ENCODE measurements around the gene GRIN2A. TPM values are rescaled to one million over a fixed set of nuclear protein-coding genes. Genes with fewer than 3 reads are reported as not detected.

The GRIN2A gene
- total and polyA plus RNA-seq, 2 of the 8 experiments (the other 6 are each of a cell fraction or from before 2014, with no cell fraction given), result 0.18 to 1.8 TPM

GRCh38 chr16:10103700-10104099 is 78.5 kb downstream of the GRIN2A start:
- no peak overlapping the region for H3K14ac ChIP-seq (ENCODE audit: insufficient read length)
- no peak overlapping the region for H2BK5ac ChIP-seq (ENCODE audit: low read depth, low read length)
- no peak overlapping the region for H2AK5ac ChIP-seq (ENCODE audit: low read depth, low read length)
- no peak overlapping the region for H3K27ac ChIP-seq (ENCODE audit: low read depth, low read length)
- H3K4me2 ChIP-seq (ENCODE audit: insufficient read depth in 1 of 2, low read depth in 2 of 2, low read length in 2 of 2), result no peak overlapping the region
- DNase-seq (ENCODE audit: low read depth in 1 of 2, low spot score in 2 of 2), result no peak
- no peak overlapping the region for H2BK12ac ChIP-seq (ENCODE audit: low read depth, low read length)
- H3K9ac ChIP-seq (replicated peaks in 1 of 4; ENCODE audit: extremely low read depth in 1 of 4, low read depth in 3 of 4, low read length in 3 of 4), result no peak overlapping the region
- H2AFZ ChIP-seq (ENCODE audit: low read length), result no peak overlapping the region
- H4K20me1 ChIP-seq (replicated peaks in 1 of 2; ENCODE audit: control insufficient read depth in 1 of 2, insufficient read depth in 2 of 2, low read length in 2 of 2), result no peaks in the 10 kb centered on the region
- H3K23me2 ChIP-seq (ENCODE audit: low read depth, low read length), result no peaks in the 10 kb centered on the region
- no peak overlapping the region for H3K56ac ChIP-seq (replicated peaks; ENCODE audit: insufficient read length, low read depth, low read length)
- H3K4ac ChIP-seq (replicated peaks; ENCODE audit: insufficient read length, low read depth, low read length), result no peak overlapping the region
- no peak overlapping the region for H4K5ac ChIP-seq (ENCODE audit: insufficient read length, low read depth, low read length)
- H3K27me3 ChIP-seq (replicated peaks in 1 of 4; ENCODE audit: control insufficient read depth in 3 of 4, extremely low read depth in 1 of 4, insufficient read depth in 3 of 4, low read length in 3 of 4), result peaks cover 0 to 1% (median 0%) of the 10 kb centered on the region in 4 experiments; a peak in 1 of 7 replicates
- 89% methylated on average over 1 of the region's 1 CpG; no CpG with 5 or more reads in 1 of the 2 experiments for WGBS, 2 experiments (ENCODE audit: extremely low coverage in 1 of 2, insufficient coverage in 1 of 2, insufficient read length in 1 of 2, insufficient replicate concordance in 2 of 2, low coverage in 1 of 2, low lambda C conversion rate in 2 of 2, missing lambda C conversion rate in 1 of 2)
- no peaks in the 10 kb centered on the region for H3K79me1 ChIP-seq (ENCODE audit: low read depth, low read length)
- no peak overlapping the region for H3K23ac ChIP-seq (ENCODE audit: insufficient read length)
- H3K4me1 ChIP-seq (replicated peaks in 1 of 4; ENCODE audit: control insufficient read depth in 3 of 4, insufficient read depth in 4 of 4, low read length in 3 of 4), result no peaks in the 10 kb centered on the region
- no peak overlapping the region for H2BK120ac ChIP-seq (replicated peaks; ENCODE audit: low read depth, low read length)
- H4K8ac ChIP-seq (ENCODE audit: extremely low read depth, insufficient read depth, low read length), result no peak overlapping the region
- no peak overlapping the region for H4K91ac ChIP-seq (replicated peaks; ENCODE audit: insufficient read length, low read length)
- H3K4me3 ChIP-seq (ENCODE audit: extremely low read depth in 1 of 4, insufficient read depth in 2 of 4, low read depth in 3 of 4, low read length in 4 of 4), result no peak overlapping the region
- H3K79me2 ChIP-seq (ENCODE audit: control insufficient read depth in 1 of 2, insufficient read depth in 2 of 2, low read length in 2 of 2), result no peaks in the 10 kb centered on the region
- no peak for FAIRE-seq
- ChIA-PET CTCF (ENCODE audit: partially characterized antibody) (no interaction called here), POLR2A (ENCODE audit: partially characterized antibody) (no interaction called here)
- peaks cover 0 to 10% of the 10 kb centered on the region in 2 experiments; a peak in 1 of 4 replicates for H3K9me3 ChIP-seq (ENCODE audit: insufficient read depth in 2 of 2, low read depth in 1 of 2, low read length in 1 of 2)
- no peaks in the 10 kb centered on the region for H3K36me3 ChIP-seq (ENCODE audit: control insufficient read depth in 2 of 4, insufficient read depth in 4 of 4, low read length in 3 of 4)
- no peak overlapping the region for H2BK20ac ChIP-seq (ENCODE audit: low read length)
- H2BK15ac ChIP-seq (ENCODE audit: low read length), result no peak overlapping the region
- H3K18ac ChIP-seq (ENCODE audit: extremely low read depth, low read length), result no peak overlapping the region
- no peak for TF ChIP-seq CEBPB (IDR thresholded peaks at IDR 0.05; ENCODE audit: low read depth, low read length)
- TF ChIP-seq SRF (IDR thresholded peaks at IDR 0.05; ENCODE audit: low read depth, low read length), result no peak
- no peak for TF ChIP-seq JUN (IDR thresholded peaks at IDR 0.05; ENCODE audit: low read depth, low read length)
- no peak for TF ChIP-seq YY1 (IDR thresholded peaks at IDR 0.05; ENCODE audit: low read depth, low read length)
- TF ChIP-seq BCL11A (IDR thresholded peaks at IDR 0.05; ENCODE audit: low read depth in 2 of 2, low read length in 2 of 2), result no peak
- no peak for TF ChIP-seq SAP30 (IDR thresholded peaks at IDR 0.05; ENCODE audit: insufficient read depth, insufficient replicate concordance, low read length)
- no peak for TF ChIP-seq SIX5 (IDR thresholded peaks at IDR 0.05; ENCODE audit: low read depth, low read length)
- no peak for TF ChIP-seq SP4 (IDR thresholded peaks at IDR 0.05; ENCODE audit: low read length)
- no peak for TF ChIP-seq KDM4A (IDR thresholded peaks at IDR 0.05; ENCODE audit: low read depth, low read length, severe bottlenecking)
- no peak for TF ChIP-seq GTF2F1 (IDR thresholded peaks at IDR 0.05; ENCODE audit: borderline replicate concordance, low read depth, low read length)
- no peak for TF ChIP-seq ATF2 (IDR thresholded peaks at IDR 0.05; ENCODE audit: low read length)
- TF ChIP-seq KDM5A (IDR thresholded peaks at IDR 0.05; ENCODE audit: low read length), result no peak
- no peak for TF ChIP-seq CBX8 (IDR thresholded peaks at IDR 0.05; ENCODE audit: borderline replicate concordance, low read depth, low read length)
- no peak for TF ChIP-seq EZH2 (IDR thresholded peaks at IDR 0.05; ENCODE audit: low read depth, low read length, severe bottlenecking)
